ENCODE measurements around the gene GGA2.

DNA sequence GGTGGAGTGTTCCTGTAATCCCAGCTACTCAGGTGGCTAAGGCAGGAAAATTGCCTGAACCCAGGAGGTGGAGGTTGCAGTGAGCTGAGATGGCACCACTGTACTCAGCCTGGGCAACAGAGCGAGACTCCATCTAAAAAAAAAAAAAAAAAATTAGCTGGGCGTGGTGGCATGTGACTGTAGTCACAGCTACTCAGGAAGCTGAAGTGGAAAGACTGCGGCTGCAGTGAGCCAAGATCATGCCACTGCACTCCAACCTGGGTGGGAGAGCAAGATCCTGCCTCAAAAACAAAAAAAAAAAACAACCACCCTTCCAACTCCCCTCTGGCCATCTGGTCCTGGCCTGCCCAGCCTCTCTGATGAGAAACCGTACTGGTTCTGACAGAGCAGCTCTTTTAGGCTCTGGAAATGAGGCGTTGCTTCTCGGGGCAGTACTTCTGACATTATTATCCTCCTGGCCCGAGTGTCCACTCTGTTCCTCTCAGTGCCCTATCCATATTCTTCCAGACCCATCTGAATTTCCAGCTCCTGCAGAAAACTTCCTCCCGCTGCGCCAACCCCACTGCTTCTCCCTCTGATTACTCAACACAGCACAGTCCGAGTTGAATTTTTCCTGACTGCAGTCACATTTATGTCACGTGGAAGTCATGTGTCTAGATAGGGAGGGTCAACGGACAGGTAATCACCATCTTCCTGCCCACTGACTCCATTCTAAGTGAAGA, 13.3 kb downstream of the GGA2 start:
- TF ChIP-seq POLR2A (IDR thresholded peaks at IDR 0.05; ENCODE audit: low read depth, low read length) (no peak), POLR2AphosphoS5 (IDR thresholded peaks at IDR 0.05; ENCODE audit: low read depth, low read length) (no peak)
